D721Med (cell line): Measurements from ENCODE around the gene MED8.

Experiments used
- DNase-seq: peaks from one replicate; pipeline ENCODE4 v3.0.0; 2011; ENCODE audit warnings: low spot score; ENCODE audit not compliant: insufficient read length
- FAIRE-seq: peaks from 2 replicates; lab custom pipeline; 2011; peaks lifted over from hg19 to GRCh38; lab: Jason Lieb, UNC
- TF ChIP-seq, protein P1 (sequence below): IDR thresholded peaks from 2 replicates; pipeline ENCODE4 v1.5.1; 2012; ENCODE audit warnings: mild to moderate bottlenecking, control low read depth; ENCODE audit not compliant: insufficient read depth; ENCODE audit errors: missing control alignments

MED8 gene

DNA sequence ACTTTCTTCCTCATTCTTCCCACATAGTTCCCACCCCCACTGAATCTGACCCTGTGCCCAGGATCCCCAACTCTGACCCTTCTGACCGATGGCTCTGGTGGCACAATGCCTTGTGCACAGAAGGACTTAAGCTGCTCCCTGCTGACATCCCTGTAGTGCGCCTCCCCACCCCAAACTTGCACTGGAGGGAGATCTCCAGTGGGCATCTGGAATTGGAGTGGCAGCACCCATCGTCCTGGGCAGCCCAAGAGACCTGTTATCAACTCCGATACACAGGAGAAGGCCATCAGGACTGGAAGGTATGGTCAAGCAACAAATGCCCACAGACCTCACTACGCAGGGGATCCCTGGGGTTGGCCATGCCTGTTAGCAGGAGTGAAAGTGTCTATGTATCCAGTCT lies 43.0 kb downstream of the MED8 start:
- TF ChIP-seq, protein P1, sequence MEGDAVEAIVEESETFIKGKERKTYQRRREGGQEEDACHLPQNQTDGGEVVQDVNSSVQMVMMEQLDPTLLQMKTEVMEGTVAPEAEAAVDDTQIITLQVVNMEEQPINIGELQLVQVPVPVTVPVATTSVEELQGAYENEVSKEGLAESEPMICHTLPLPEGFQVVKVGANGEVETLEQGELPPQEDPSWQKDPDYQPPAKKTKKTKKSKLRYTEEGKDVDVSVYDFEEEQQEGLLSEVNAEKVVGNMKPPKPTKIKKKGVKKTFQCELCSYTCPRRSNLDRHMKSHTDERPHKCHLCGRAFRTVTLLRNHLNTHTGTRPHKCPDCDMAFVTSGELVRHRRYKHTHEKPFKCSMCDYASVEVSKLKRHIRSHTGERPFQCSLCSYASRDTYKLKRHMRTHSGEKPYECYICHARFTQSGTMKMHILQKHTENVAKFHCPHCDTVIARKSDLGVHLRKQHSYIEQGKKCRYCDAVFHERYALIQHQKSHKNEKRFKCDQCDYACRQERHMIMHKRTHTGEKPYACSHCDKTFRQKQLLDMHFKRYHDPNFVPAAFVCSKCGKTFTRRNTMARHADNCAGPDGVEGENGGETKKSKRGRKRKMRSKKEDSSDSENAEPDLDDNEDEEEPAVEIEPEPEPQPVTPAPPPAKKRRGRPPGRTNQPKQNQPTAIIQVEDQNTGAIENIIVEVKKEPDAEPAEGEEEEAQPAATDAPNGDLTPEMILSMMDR: no peak
- DNase-seq: no peak
- FAIRE-seq: no peak

DNA sequence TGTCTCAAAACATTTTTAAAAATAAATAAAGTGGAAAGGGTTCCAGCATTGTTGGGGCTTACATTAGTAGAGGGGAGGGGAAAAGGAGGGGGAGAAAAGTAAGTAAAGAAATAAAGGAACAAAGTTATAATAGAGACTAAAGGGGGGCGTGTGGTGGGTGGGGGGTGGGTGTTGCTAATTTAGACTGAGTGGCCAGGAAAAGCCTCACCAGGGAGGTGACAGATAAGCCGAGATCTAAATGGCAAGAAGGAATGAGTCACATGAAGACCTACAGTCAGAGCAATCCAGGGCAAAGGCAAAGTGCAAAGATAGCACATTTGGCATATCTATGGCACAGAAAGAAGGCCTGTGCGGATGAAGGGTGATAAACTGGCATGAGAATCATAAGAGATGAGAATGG lies 44.5 kb downstream of the MED8 start:
- FAIRE-seq (no peak), DNase-seq (no peak)
- TF ChIP-seq, protein P1: no peak

DNA sequence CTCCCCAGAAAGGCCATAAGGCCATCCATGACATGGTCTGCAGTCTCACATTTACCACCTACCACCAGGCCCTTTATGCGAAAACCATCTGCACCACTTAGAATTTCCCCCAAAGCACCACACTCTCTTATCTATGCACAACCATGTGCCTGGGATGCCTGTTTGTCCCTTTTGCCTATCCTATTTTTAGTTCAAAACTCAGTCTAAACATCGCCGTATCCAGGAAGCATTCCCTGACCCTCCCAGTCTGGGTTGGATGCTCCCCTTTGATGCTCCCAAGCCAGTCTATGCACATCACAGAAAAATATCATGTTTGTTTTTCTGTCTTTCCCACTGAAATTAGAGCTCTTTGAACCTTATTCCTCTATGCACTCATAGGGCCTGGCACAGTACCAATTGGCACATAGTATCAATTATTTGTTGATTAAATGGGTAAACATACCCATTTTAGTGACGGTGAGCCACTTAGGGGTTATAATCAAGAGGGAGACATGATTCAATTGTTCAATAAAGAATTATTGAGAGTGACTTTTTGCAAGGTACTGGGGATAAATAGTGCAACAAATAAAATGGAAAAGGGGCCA lies 45.2 kb downstream of the MED8 start:
- TF ChIP-seq, protein P1: no peak
- FAIRE-seq: no peak
- DNase-seq: no peak

DNA sequence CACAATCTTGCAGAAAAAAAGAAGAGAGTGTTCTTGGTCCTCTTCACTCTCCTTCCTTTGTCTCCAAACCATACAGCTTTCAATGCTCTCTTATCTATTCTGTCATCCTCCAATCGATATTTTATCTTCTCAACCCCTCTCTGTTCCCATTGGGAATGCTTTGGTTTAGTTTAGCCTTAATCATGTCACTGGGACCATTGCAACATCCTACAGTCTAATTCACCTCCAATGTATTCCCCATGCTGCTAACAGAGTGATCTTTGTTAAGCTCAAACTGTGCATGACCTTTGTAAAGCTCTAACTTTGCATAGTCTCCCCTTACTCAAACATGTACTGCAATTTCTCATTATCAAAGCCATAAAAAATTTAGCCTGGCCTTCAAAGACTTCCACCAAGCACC lies 49.0 kb downstream of the MED8 start:
- no peak for DNase-seq
- no peak for FAIRE-seq
- TF ChIP-seq, protein P1: no peak

DNA sequence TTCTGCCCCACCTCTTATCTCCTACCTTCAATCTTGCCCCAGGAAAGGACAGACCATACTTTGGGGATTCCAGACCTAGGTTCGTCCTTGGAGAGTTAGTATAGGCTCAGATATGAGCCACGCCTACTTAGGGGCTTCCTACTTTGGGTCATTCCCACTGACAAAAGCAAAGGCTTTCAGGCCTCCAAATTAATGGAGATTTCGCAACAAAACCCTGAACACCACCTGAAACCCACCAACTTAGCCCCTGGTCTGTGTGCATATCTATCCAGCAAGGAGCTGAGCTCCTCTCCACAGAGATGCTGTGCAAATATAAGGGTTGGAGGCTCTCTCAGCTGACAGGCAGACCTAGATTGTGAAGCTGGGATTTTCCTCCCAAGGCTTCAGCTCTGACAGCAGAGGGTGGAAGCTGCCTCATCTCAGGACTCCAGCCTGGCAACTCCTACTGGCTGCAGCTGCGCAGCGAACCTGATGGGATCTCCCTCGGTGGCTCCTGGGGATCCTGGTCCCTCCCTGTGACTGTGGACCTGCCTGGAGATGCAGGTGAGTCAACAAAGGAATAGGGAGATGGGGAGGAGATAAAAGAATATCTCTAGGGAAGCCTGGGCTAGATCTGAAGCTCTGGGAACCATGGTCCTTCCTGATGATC lies 49.9 kb downstream of the MED8 start:
- FAIRE-seq: no peak
- TF ChIP-seq, protein P1: no peak
- no peak for DNase-seq

DNA sequence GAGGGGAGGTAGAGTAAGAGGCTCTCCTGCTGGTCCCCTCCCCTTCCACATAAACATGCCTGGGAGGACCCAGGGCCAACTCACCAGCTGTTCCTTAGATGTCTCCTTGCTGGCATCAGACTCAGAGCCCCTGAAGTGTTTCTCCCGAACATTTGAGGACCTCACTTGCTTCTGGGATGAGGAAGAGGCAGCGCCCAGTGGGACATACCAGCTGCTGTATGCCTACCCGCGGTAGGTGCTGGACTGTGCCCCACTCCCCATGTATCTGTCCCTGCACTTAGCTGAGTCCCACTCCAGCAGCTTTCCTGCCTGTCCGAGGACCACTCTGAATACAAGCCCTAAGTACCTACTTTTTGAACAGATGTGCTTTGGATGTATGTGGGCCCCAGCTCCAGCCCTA lies 51.6 kb downstream of the MED8 start:
- FAIRE-seq (no peak), DNase-seq (no peak)
- TF ChIP-seq, protein P1: no peak

DNA sequence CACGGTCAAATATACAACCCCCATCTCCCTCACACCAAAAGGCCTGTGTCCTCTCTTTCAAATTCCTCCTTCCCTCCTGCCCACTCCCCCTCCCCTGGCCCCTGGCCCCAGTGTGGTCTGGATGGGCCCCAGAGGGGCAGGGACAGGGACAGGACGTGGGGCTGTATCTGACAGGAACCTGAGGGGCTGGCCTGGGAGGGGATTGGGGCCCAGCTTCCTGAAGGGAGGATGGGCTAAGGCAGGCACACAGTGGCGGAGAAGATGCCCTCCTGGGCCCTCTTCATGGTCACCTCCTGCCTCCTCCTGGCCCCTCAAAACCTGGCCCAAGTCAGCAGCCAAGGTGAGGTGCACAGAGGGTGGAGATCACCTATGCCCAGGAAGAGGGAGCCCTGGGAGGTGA lies 52.0 kb downstream of the MED8 start, which contains the start of gene MPL:
Gene MPL, plus strand, starts transcription at position 231 of the 400 bp plus-strand sequence. Its CDS starts 31 bp downstream, at position 262.
- DNase-seq (no peak), FAIRE-seq (no peak)
- TF ChIP-seq, protein P1: no peak
